Measurements from ENCODE around the gene ITPR1.

ITPR1 gene

DNA sequence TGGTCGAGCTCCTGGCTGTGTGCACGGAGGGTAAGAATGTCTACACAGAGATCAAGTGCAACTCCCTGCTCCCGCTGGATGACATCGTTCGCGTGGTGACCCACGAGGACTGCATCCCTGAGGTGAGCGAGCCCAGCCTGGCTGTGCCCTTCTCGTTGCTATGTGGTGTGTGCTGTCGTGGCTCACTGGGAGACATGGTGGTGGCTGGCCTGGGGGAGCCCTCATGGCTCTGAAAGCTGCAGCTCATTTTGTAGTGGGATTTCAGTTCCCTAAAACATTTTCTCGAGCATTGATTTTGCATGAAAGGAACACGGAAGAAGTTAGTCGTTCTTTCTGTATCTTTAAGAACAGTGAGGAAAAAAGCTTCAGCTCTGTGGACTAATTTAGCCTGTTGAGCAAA is 200.5 kb downstream of the ITPR1 start:
- DNase-seq: no peak

- DNase-seq: no peak
Measured at GRCh38 chr3:4695846-4696245, 202.7 kb downstream of the ITPR1 start.

GRCh38 chr3:4696266-4696665 is 203.1 kb downstream of the ITPR1 start:
- DNase-seq: no peak

- no peak for DNase-seq
Measured at GRCh38 chr3:4698125-4698821, 205.1 kb downstream of the ITPR1 start.

DNA sequence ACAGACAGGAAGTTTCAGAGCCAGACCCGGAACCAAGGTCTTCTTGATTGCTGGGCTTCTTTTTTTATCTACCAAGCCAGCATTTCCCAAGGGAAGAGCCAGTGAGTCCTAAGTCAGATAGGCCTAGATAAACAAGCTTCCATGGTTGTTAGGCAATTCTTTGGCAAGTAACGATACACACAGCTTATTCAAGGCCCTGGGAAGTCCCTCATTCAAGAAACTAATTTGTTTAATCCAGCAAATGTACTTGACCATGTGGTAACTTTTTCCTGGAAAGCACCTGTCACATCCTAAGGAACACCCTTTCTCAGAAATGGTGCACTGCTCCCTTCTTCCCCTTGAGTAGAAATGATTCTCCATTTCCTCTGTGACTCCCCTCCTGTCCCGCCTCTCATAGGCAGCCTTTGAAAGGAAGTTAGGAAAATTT is 209.9 kb downstream of the ITPR1 start:
- DNase-seq: no peak

DNA sequence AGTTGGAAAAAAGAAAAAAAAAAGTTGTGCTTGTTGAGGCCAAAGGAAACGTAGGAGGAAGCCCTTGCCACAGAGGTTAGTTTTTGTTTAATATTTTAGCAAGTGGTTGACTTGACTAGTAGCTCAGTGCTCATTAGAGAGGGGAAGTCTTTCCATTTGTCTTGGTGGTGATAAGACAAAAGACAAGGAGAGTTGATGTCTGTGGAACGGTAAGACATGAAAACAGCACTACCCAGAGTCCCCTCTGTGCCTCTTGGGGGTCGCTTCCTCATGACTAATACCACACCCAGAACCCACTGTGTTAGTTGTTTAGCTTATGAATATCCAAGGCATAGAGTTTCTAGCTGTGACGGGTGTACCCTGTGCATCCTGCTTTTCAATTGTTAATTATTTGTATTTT is 211.4 kb downstream of the ITPR1 start:
- DNase-seq: no peak

DNA sequence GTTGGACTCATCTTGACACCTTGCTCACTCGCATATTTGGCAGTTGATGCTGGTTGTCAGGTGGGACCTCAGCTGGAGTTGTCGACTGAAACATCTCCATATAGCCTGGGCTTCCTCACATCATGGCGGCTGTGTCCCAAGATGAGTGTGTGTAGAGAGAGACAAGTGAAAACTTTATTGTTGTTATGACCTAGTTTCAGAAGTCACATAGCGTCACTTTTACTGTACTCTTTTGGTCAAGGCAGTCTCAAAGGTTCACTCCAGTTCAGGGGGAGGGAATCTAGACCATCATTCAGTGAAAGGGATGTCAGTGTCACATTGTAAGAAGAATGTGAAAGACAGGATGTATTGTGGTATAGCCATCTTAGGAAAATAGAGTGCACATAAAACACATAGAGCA is 214.2 kb downstream of the ITPR1 start:
- no peak for DNase-seq

GRCh38 chr3:4708230-4708629 is 215.1 kb downstream of the ITPR1 start:
- DNase-seq: no peak

GRCh38 chr3:4709341-4709740 is 216.2 kb downstream of the ITPR1 start:
- no peak for DNase-seq

DNA sequence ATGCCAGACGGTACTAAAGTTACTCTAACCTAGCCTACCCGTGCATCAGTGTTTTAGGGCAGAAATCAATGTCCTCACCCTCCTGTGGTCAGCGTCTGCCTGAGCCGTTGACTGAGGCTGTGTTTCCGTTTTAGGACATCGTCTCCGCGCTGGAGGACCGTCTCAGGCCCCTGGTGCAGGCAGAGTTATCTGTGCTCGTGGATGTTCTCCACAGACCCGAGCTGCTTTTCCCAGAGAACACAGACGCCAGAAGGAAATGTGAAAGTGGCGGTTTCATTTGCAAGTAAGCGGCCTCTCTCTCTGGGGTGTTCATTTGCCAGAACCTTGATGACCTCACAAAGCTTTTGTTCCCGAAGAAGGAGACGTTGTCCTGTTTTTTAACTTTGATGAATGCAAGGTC is 217.0 kb downstream of the ITPR1 start:
- no peak for DNase-seq

DNA sequence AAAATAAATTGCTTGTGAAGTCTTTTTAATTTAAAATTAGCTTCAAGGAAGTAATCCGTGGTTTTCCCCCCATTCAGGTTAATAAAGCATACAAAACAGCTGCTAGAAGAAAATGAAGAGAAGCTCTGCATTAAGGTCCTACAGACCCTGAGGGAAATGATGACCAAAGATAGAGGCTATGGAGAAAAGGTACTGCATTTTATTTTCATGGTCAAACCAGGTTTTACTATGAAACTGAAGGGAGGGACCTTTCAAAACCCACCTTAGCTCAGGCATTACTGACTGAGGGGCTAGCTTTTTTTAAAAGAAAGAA is 218.5 kb downstream of the ITPR1 start:
- no peak for DNase-seq

- no peak for DNase-seq
Measured at GRCh38 chr3:4712109-4712508, 219.0 kb downstream of the ITPR1 start.

DNA sequence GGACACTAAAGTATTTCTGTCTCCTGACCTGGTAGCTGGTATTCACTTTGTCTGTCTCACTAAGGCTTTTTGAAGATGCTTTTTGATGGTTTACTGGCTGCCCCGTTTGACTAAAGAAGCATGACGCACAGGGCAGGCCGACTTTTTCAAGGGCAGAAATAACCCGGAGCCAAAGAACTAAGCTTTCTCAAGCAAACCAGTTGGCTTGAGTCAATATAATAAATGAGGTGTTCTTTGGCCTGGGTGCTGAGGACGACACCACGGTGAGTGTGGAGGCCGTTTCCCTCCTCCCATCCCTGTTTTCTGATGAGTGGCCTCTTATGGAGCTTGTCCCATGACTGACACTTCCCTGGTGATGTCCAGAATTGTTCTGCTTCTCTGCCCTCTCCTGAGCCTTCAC is 220.9 kb downstream of the ITPR1 start:
- no peak for DNase-seq

DNA sequence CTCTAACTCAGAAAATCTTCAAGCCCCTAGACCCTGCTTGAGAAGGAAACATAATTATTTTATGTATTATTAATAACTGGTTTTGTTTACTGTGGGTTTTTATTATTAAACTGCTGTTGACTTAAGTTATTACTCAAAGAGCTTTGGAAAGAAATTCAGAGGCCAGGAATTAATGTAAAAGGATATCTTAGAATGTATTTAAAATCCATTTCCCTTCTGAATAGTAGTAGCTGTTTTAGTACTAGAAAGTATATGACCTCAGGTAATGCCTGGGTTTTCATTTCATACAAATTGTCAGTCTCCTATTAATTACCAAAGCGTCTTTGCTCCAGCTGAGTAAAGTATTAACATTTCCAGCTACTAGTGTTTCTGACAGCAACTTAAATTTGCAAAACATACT is 223.1 kb downstream of the ITPR1 start:
- DNase-seq: no peak

GRCh38 chr3:4716706-4717362 is 223.7 kb downstream of the ITPR1 start:
- DNase-seq: no peak

GRCh38 chr3:4717363-4717740 is 224.2 kb downstream of the ITPR1 start:
- DNase-seq: no peak

GRCh38 chr3:4718179-4718736 is 225.1 kb downstream of the ITPR1 start:
- DNase-seq: no peak

GRCh38 chr3:4719046-4719501 is 225.9 kb downstream of the ITPR1 start:
- DNase-seq: no peak

- no peak for DNase-seq
Measured at GRCh38 chr3:4720316-4721075, 227.3 kb downstream of the ITPR1 start.

- DNase-seq: no peak
Measured at GRCh38 chr3:4721511-4721911, 228.4 kb downstream of the ITPR1 start.

DNA sequence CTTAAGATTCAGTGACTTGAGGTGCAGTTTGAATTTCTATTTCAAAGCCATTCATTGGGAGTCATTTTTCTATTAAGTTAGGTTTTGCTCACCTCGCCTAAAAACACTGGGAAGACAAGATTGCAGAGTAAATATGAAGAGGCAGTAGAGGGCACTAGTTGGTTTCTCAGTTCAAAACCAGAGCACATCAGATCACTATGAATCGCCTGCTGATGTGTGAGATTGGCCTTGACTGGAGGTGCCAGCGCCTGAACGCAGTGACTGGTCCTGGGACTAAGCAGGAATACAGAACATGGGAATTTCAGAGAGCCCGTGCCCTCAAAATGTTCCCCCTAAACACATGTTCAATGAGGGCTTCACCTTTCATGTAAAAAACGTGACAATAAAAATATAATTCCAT is 229.0 kb downstream of the ITPR1 start:
- DNase-seq: no peak

GRCh38 chr3:4724051-4724629 is 231.0 kb downstream of the ITPR1 start:
- DNase-seq: no peak

DNA sequence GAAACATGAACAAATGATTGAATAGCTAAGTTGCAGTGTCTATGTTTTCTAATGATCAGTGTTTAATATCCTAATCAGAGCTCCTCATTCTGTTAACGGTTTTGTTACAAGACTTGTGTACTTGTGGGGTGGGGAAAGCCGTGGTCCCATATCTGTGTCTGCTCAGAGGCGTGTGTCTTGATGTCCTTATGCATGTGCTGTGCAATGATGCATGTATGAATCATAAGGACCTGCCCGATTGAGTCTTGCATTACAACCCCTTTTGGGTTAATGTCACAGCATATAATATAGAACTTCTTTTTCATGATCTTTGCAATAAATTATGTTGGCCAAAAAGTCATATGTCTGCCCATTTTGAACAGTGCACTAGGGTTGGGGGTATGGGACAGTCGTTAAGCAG is 233.4 kb downstream of the ITPR1 start:
- no peak for DNase-seq

Data from SIG-M5 (cell line).